GM18861 (cell line): ENCODE measurements around the gene ASXL2.
"Not testable (repeated sequence)": the region's sequence is repeated elsewhere in the genome, so short reads cannot be mapped to it uniquely, and the experiment has no call there.

ENCODE experiments used
- ATAC-seq: cut with Tn5 transposase; IDR thresholded peaks from one replicate; pipeline ENCODE4 v1.9.1; 2021; ENCODE audit not compliant: unreplicated experiment

Gene ASXL2

DNA sequence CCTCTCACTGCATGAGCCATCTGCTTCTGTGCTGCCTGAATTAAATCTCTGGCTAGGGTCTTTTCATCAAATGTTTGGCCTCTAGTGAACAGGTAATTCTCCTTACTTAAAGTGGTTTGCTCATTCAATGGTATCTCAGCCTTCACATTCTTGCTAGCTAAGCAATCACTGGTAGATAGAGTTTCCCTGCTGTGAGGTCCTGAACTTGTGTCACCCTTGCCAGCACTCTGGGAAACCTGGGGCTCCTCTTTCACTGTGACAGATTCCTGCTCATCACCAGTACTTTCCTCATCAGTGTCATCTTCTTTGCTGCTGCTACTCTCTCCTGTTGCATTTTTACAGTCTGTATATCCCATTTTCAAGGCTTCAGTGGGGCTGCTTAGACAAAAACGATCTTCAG is 135.8 kb downstream of the ASXL2 start:
- no peak for ATAC-seq

DNA sequence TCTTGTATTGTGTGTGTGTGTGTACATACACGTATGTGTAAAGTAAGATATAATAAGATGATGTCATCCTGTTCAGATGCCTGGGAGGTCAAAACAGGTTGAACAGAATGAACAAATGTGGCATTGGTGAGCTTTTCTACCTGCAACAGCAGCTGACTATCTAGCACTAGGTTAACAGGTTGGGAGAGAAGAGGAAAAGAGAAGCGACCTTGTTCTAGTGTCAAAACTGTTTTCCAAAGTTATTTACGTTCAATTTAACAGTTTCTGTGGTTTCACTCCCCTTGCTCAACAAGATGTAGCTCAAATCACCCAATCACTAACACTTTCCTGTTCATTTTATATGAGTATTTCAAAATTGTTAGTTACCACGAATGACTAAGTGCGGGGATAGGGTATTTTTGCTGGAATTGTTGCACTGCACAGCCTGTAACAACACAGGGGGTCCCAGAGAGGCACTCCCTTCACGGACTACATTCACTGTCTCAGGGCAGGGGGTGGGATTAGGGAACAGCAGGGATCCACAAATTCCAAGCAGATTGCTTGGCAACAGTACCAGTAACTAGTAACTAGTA is 137.4 kb downstream of the ASXL2 start:
- ATAC-seq, result no peak

DNA sequence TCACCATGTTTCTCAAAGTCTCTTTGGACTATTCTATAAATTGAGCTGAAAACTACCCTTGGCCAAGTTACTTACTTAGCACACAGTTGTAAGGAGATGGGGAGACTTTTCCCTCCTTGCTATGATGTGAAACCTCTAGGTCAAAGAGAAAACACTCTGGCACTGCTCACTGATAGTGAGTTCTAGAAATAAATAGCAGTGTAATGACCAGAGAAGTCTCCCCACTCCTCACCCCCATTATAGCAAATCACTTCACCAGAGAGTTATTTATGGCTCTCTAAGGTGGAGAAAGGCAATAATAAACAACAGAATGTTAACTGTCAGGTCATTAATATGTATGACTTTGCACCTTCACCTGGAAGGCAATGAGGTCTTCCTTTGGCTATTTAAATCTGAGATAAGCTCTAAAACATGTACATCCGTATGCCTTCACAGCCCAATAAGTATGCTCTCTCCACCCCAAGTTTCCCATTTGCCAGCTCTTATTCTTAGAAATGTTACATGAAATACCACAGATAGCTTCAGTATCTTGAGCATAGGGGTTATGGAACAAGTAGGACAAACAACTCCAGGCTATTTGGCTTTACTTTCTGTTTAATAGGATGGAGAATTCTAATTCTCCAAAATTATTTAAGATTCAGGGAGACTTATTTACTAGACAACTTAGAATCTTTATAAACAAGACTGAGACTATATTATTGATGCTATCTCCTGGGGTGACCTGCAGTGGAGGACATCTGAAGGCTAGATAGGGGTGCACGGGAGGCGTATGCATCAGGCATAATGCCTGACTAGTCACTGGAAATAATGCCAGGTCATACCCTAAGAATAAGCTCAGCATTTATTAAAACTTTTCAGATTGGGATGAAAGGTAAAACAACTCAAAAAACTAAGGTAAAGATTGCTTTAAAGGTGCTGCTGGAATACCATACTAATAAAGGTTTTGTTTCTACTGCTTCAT is 139.6 kb downstream of the ASXL2 start:
- no peak for ATAC-seq

DNA sequence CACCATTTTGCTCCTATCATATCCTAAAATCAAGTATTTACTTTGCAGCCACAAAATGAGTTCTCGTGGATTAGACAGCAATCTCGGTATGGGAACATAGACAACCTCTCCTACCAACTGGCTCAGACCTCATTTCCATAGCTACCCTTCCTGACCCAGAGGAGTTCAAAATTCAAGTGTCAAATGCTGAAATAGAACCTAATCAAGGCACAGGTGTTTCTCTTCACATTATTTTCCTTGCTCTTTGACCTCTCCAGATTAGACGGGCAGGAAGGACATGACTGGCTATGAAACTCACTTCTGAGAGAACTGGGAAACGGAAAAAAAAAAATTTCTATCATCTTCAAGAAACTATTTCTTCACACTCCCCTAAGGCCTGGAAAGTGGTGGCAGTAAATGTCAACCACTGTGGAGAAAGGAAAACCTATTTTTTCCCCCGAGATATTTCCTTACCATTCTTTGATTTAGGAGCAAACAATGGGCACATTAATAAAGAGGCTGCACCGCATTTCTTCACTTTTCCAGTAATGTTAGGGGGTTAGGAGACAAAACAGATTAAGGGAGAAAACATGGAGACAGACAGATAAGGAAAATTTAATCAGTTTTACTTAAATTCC is 141.3 kb downstream of the ASXL2 start:
- no peak for ATAC-seq

DNA sequence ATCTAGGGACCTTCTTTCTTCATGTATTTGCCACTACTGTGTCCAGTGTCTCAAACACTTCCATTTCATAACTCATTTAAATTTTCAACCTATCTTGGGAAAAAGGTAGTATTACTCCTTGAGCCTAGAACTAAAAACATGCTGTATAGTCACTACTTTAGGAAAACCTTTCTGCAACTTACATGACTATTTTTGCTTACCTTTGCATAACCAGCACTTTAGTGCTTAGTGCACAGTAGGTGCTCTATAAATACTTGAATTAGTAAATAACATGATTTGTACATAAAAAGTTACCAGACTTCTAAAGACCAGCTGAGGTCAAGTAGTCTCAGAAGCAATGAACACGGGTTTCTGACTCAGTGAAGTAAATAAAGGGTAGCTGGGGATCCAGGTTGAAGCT is 142.5 kb downstream of the ASXL2 start:
- ATAC-seq, result no peak

DNA sequence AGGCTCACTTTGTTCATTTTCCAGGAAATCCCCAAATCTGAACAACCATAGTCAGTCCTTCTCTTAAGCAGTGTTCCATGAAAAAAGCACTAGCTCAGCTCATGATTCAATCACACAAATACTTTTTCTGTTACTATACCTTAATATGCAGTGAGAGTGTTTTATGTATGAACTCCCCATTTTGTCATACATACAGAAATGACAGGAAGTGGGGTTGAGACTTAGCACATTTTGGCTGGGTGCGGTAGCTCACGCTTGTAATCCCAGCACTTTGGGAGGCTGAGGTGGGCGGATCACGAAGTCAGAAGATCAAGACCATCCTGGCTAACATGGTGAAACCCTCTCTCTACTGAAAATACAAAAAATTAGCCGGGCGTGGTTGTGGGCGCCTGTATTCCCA is 149.7 kb downstream of the ASXL2 start:
- ATAC-seq, result no peak

DNA sequence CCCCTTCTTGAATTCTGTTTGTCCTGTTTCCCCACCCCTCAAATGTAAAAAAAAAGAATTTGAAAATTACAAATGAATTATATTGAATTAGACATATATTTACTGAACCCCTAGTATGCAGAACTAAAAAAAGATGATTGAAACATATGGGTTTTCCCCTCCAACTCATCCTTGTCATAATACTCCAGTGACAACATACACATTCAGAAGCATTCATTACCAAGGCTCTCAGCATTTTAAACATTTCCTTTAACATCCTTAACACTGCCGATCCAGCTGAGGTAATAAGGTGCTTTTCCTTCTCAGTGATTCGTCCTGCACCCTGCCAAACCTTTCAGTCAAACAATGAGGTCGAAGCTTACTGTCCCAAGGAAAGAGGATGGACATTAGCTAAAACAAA is 151.8 kb downstream of the ASXL2 start:
- no peak for ATAC-seq

DNA sequence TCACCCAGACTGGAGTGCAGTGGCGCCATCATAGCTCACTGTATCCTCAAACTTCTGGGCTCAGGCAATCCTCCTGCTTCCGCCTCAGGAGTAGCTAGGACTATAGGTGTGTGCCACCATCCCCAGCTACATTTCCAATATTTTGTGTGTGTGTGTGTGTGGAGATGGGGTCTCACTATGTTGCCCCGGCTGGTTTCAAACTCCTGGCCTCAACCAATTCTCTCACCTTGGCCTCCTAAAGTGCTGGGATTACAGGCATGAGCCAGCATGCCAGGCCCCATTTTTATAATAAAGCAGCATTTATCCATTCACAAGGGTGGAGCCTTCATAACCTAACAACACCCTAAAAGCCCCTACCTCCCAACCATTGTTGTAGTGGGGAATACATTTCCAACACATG is 152.4 kb downstream of the ASXL2 start:
- no peak for ATAC-seq

DNA sequence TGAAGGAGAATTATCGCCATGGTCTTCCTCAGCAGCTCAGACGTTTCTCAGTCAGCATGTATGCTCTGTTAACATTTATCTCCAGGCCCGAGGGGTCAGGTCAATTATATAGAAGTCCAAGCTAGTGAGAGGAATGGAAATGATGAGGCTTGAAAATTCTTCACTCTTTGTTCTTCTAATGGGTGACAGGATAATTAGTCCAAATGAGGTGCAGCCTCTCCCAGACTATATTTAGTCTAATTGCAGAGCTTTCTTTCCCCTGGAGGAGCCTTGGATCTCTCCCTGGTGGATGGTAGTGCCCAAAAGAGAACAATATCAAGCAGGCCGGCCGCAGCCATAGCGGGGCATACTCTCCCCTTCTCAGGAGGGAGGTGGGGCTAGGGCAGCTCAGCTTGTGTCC is 153.5 kb downstream of the ASXL2 start:
- no peak for ATAC-seq

DNA sequence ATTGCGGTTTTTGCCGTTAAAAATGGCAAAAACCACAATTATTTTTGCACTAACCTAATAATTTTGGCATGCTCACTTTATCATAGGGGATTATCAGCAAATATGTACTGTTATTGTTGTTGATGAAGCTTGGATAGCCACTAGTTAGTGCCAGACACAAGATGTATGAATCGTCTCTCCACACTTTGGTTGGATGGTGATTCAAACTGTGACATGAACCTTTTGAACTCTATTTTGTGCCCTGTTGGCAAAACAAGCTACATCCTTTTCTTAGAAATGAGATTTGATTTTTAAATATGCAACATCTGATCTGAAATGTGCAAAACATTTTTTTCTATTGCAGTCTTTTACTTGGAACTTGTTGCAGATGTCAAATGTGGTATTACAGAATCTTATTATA is 156.1 kb downstream of the ASXL2 start:
- no peak for ATAC-seq

DNA sequence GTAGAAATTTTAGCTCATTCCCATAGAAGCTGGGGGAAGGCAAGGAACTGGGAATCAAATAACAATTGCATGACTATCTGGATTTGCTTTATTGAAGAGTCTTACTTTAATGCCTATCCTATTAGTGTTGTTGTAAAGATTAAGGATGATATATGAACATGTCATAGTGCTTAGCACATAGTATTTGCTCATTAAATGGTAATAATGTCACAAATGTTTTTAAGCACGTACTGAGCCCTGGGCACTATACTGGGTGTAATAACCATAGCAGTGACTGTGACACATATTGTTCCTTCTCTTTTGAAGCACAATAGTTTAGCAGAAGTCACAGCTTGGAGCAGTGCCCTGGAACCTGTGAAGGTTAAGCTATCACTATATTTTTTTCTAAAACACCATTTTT is 157.7 kb downstream of the ASXL2 start:
- ATAC-seq, result no peak

DNA sequence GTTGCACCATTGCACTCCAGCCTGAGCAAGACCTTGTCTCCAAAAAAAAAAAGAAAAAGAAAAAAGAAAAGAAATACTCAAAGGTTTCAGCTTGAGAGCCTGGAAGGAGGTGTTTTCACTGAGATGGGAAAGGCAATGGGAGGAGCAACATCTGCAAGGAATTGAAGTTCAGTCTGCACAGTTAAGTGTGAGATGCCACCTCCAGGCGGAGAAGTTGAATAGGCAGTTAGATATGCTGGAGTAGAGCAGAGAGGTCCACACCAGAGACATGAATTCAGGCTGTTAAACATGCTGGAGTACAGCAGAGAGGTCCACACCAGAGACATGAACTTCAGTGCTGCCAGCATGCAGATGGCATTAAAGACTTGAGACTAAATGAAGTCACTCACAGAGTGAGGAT is 163.5 kb downstream of the ASXL2 start:
- no peak for ATAC-seq

DNA sequence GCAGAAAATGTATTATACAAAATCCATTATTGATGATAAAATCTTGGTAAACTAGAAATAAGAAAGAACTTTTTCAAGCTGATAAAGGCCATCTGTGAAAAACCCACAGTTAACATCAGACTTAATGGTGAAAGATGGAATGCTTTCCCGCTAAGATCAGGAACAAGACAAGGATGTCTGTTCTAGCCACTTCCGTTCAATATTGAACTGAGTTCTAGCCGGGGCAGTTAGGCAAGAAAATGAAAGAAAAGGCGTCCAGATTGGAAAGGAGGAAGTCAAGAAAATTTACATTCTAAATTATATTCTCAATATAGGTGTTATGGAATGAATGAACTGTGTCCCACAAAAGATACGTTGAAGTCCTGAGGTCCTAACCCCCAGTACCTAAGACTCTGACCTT is 165.8 kb downstream of the ASXL2 start:
- no peak for ATAC-seq

DNA sequence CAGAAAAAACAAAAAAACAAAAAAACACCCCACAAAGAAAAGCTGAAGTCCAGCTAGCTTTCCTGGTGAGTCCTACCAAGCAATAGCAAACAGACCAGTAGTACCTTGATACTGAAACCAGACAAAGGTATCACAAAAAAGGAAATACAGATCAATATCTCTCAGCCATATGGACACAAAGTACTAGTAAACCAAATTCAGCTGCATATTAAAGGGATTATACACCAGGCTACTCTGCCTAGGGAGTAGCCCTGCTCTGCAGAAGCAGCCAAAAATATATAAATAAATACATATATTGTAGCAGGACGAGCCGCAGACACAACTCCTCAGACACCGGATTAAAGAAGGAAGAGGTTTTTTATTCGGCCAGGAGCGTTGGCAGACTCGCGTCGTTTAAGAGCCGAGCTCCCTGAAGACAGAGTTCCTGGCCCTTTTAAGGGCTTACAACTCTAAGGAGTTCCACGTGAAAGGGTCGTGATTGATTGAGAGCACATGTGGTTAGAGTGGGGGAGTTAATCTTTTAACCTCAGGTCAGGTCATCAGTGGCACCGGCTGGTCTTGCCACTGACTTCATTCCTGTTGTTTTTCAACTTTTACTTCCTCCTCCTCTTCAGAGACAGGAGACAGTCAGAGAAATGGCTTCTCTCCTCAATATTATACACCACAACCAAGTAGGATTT is 166.5 kb downstream of the ASXL2 start:
- ATAC-seq, result no peak

DNA sequence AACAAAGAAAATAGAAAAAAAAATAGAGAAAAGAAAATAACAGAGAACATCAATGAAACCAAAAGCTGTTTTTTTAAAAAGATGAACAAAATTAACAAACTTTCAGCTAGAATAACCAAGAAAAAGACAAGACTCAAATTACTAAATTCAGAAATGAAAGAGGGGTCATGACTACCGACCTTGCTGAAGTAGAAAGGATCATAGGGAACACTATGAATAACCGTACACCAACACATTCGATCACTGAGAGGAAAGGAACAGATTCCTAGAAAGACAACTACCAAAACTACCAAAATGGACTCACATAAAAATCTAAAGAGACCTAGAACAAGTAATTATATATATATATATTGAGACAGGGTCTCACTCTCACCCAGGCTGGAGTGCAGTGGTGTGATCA is 167.5 kb downstream of the ASXL2 start:
- ATAC-seq, result no peak

DNA sequence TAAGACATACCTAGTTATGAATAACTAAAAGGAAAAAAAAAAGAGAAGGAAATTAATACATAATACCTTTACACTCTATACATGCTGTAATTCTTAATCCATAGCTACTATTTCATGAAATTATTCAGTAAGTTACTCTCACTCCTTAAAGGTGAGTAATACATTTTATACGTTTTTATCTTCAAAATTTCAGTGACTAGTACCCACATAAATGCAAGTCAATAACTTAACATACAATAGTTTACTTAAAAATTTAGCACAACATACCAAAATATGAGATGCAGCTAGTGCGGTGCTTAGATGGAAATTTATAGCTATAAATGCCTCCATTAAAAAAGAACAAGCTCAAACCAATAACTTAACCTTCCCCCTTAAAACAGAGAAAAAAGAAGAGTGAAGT is 168.9 kb downstream of the ASXL2 start:
- ATAC-seq, result no peak

DNA sequence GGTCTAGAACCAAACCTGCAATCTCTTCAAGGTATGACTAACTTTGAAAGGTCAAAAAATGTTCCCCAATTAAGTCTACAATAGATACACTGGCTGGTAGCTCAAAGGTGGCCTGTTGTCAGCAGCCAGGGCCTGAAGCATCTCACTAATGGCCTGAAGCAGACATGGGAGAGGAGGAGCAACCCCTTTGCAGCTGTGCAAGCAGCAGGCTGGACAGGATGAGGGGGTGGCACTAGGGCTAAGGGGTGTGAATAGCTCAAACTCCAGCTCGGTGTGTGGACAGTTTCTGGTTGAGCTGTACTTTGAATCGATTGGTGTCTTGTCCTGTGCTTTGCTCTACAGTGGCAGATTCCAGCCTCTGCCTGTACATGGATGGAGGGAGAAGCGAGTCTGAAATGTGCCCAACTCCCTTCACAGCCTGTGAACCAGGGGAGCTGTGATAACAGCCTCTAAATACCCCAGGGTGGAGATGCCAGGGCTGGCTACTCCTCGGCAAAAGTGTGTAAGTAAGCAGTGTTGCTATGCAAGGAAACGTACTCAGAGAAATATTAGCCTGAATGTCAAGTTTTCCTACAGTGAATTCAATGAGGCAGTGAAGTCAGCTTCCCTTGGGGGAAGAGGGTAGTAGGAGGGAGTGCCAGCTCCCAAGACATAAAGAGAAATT is 170.2 kb downstream of the ASXL2 start:
- no peak for ATAC-seq

DNA sequence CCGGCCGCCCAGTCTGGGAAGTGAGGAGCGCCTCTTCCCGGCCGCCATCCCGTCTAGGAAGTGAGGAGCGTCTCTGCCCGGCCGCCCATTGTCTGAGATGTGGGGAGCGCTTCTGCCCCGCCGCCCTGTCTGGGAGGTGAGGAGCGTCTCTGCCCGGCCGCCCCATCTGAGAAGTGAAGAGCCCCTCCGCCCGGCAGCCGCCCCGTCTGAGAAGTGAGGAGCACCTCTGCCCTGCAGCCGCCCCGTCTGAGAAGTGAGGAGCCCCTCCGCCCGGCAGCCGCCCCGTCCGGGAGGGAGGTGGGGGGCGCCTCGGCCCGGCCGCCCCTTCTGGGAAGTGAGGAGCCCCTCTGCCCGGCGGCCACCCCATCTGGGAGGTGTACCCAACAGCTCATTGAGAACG is 172.7 kb downstream of the ASXL2 start:
- not testable (repeated sequence) for ATAC-seq

DNA sequence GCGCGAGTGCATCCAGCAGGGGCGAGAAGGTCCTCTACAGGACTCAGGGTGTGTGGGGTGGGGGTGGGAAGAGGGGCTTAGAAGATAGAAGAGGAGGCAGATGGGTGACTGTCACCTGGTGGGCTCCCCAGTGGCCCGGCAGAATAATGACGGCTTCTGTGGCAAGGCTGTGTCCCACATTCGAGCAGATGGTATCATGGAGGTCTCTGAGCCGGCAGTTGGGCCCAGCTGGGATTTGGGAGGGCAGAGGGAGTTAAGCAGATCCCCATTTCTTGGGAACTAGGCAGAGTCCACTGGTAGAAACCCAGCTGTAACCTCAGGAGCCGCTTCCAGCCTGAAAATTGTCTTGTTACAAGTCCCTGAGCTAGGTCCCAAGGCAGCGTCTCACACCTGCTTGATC is 176.5 kb downstream of the ASXL2 start:
- ATAC-seq, result no peak

DNA sequence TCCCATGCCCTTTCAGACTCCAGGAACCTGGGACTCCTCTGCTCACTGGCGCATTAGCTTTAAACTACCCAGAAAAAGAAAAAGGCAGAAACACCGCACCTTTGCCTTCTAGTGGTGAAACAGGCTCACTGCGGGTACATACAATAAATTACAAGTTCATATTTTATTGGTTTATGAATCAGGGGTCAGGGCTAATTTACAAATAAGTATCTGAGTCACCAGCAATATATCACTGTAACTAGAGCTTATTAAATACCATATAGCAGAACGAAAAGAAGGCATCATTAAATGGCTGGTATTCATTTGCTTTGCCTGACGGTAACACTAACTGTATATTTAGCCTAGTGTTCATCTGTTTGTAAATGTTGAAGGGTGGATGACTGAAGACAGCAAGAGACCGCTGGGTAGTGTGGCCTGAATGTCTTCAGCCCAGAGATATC is 178.0 kb downstream of the ASXL2 start:
- ATAC-seq, result no peak

DNA sequence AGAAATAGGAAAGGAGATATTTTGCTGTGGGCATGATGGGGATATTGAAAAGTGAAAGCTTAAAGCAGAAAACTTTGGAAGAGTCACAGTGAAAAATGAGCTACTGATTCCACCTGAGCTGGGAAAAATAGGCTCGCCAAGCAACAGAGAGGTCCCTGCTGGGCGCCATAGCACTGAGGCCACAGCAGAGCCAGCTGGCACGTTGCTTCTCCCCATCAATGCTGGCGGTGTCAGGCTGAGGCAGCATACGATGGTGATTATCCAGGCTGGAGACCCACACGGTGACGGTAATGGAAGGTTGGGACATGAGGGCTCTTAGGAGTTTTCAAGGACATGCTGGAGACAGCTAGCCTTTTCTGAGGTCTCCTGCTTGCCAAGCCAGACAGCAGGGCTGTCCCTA is 179.1 kb downstream of the ASXL2 start:
- no peak for ATAC-seq
